Ectodermal cell (in vitro differentiated cells): ENCODE results near the gene DRAP1.

ENCODE experiments used
- H3K27ac ChIP-seq: 2 replicates; pipeline ENCODE4 v1.7.0; 2013; ENCODE audit warnings: mild to moderate bottlenecking, low read depth, low read length; ENCODE audit not compliant: insufficient read depth, poor library complexity, severe bottlenecking
- H3K27me3 ChIP-seq: 2 replicates; pipeline ENCODE4 v1.7.0; 2013; ENCODE audit warnings: mild to moderate bottlenecking, low read length; ENCODE audit not compliant: insufficient read depth, control insufficient read depth, poor library complexity, severe bottlenecking
- H3K36me3 ChIP-seq: one replicate; pipeline ENCODE4 v1.7.0; 2013; ENCODE audit warnings: low read length; ENCODE audit not compliant: control insufficient read depth, insufficient read depth
- H3K4me1 ChIP-seq: one replicate; pipeline ENCODE4 v1.7.0; 2013; ENCODE audit warnings: low read length; ENCODE audit not compliant: control insufficient read depth, insufficient read depth
- H3K4me3 ChIP-seq: 2 replicates; pipeline ENCODE4 v1.7.0; 2013; ENCODE audit warnings: low read depth, low read length, control low read depth; ENCODE audit not compliant: insufficient read depth
- H3K9me3 ChIP-seq: 2 replicates; pipeline ENCODE4 v1.7.0; 2013; ENCODE audit warnings: mild to moderate bottlenecking, low read length, moderate library complexity; ENCODE audit not compliant: control insufficient read depth
- WGBS, 2 experiments: methylation state at CpG; one replicate each; pipeline ENCODE4 v1.1.7; 2013; ENCODE audit warnings: missing lambda C conversion rate in 2 of 2; 5-methylcytosine and 5-hydroxymethylcytosine counted together

The DRAP1 gene

GRCh38 chr11:65931773-65932557 is 12.7 kb downstream of the DRAP1 start:
- Histone ChIP-seq H3K27me3 (no peaks in the 10 kb centered on the region), H3K27ac (no peak overlapping the region)
- WGBS, 2 experiments: 84% methylated on average over 13 of the region's 13 CpGs

GRCh38 chr11:65932558-65932919 is 13.3 kb downstream of the DRAP1 start:
- H3K4me3 ChIP-seq: no peak overlapping the region
- H3K9me3 ChIP-seq: no peaks in the 10 kb centered on the region
- no peaks in the 10 kb centered on the region for H3K27me3 ChIP-seq
- peaks cover 6% of the 10 kb centered on the region for H3K4me1 ChIP-seq
- no peaks in the 10 kb centered on the region for H3K36me3 ChIP-seq
- 57 to 58% methylated on average over 9 of the region's 9 CpGs for WGBS, 2 experiments
- no peak overlapping the region for H3K27ac ChIP-seq

More at GRCh38 chr11:65931773-65932557, 12.7 kb downstream of the DRAP1 start:
- Histone ChIP-seq H3K4me3 (no peak overlapping the region), H3K4me1 (peaks cover 6% of the 10 kb centered on the region), H3K36me3 (no peaks in the 10 kb centered on the region), H3K9me3 (no peaks in the 10 kb centered on the region)

DNA sequence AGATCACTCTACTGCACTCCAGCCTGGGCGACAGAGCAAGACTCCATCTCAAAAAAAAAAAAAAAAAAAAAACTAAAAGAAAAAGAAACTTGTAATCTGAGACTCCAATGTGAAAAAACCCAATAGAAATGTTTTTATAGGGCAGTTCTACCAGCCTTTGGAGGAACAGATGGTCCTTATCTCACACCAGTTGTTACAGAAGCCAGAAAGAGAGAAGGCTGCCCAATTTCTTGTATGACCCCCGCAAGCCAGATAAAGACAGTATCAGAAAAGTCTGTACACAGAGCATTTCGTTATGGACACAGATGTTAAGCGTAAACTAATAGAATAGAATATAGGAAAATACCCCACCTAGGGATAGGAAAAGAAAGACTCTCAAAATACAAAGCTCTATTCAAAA is 14.8 kb downstream of the DRAP1 start:
- H3K36me3 ChIP-seq: no peaks in the 10 kb centered on the region
- WGBS, 2 experiments: 82 to 100% methylated on average over 1 to 2 of the region's 4 CpGs
- no peaks in the 10 kb centered on the region for H3K9me3 ChIP-seq
- H3K4me1 ChIP-seq: peaks cover 6% of the 10 kb centered on the region
- no peaks in the 10 kb centered on the region for H3K27me3 ChIP-seq
- no peak overlapping the region for H3K27ac ChIP-seq
- no peak overlapping the region for H3K4me3 ChIP-seq

DNA sequence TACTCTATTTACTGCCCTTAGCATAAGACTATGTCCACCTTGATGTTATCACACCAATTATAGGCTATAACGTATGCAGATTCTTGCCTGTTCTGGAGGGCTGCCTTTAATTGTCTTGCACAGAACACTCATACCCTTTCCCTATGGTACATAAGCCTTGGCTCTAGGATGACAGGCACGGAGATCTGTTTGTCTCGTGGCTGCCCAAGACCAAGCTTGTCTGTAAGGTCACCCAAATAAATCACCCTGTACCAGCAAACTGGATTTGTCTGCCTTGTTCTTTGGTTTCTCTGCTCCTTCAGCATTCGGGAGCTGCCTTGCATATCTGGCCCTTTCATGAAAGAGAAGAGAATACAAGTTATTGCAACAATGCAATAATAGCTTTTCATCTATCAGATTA is 18.5 kb downstream of the DRAP1 start:
- WGBS, 2 experiments: 74 to 79% methylated on average over 4 of the region's 4 CpGs
- Histone ChIP-seq H3K4me3 (no peak overlapping the region), H3K27me3 (no peaks in the 10 kb centered on the region), H3K4me1 (peaks cover under 1% of the 10 kb centered on the region), H3K27ac (no peak overlapping the region), H3K9me3 (no peaks in the 10 kb centered on the region), H3K36me3 (no peaks in the 10 kb centered on the region)

- H3K4me3 ChIP-seq: no peak overlapping the region
- peaks cover 8% of the 10 kb centered on the region for H3K4me1 ChIP-seq
- H3K36me3 ChIP-seq: no peaks in the 10 kb centered on the region
- WGBS, 2 experiments: 90 to 93% methylated on average over 9 of the region's 9 CpGs
- no peaks in the 10 kb centered on the region for H3K9me3 ChIP-seq
- H3K27ac ChIP-seq: no peak overlapping the region
- no peaks in the 10 kb centered on the region for H3K27me3 ChIP-seq
These were observed 22.6 kb downstream of the DRAP1 start for GRCh38 chr11:65941720-65942310.

GRCh38 chr11:65942531-65942930 is 23.3 kb downstream of the DRAP1 start:
- peaks cover 8% of the 10 kb centered on the region for H3K4me1 ChIP-seq
- H3K4me3 ChIP-seq: no peak overlapping the region
- no peak overlapping the region for H3K27ac ChIP-seq
- H3K36me3 ChIP-seq: no peaks in the 10 kb centered on the region
- H3K27me3 ChIP-seq: no peaks in the 10 kb centered on the region
- WGBS, 2 experiments: 90 to 92% methylated on average over 7 of the region's 7 CpGs
- no peaks in the 10 kb centered on the region for H3K9me3 ChIP-seq

DNA sequence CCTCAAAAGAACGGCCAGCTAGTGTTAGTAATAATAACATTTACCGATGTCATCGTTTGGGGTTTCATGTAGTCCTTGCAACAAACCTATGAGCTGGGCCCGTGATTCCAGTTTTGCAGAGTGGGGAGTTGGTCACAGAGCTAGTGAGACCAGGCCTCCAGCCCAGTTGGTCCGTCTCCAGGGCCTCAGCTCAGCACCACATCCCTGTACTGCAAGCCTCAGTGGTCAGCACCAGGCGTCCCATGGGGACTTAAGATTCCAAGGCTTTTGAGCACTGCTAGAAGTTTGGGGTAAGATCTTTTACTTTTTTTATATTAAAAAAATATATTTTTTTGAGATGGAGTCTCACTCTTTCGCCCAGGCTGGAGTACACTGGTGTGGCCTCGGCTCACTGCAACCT is 25.0 kb downstream of the DRAP1 start:
- no peaks in the 10 kb centered on the region for H3K36me3 ChIP-seq
- no peaks in the 10 kb centered on the region for H3K27me3 ChIP-seq
- peaks cover 8% of the 10 kb centered on the region for H3K4me1 ChIP-seq
- WGBS, 2 experiments: 95 to 96% methylated on average over 7 to 8 of the region's 8 CpGs
- H3K27ac ChIP-seq: no peak overlapping the region
- H3K4me3 ChIP-seq: no peak overlapping the region
- no peaks in the 10 kb centered on the region for H3K9me3 ChIP-seq

DNA sequence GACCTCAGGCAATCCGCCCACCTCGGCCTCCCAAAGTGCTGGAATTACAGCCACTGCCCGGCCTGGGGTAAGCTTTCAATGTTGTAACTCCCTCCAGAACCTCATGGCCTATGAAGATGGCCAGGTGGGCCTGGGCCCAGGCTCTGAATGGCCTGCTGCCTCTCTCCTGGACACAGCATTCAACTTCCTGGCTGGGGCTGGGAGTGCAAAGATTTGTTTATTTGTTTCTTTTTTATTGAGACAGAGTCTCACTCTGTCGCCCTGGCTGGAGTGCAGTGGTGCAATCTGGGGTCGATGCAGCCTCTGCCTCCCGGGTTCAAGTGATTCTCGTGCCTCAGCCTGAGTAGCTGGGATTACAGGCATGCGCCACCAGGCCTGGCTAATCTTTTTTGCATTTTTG is 25.5 kb downstream of the DRAP1 start:
- whole genome bisulfite sequencing, 2 experiments: 91 to 92% methylated on average over 8 of the region's 8 CpGs
- H3K27ac ChIP-seq: peak overlapping the region; percentile 30
- H3K9me3 ChIP-seq: no peaks in the 10 kb centered on the region
- H3K4me1 ChIP-seq: peaks cover 8% of the 10 kb centered on the region
- H3K4me3 ChIP-seq: no peak overlapping the region
- no peaks in the 10 kb centered on the region for H3K27me3 ChIP-seq
- H3K36me3 ChIP-seq: no peaks in the 10 kb centered on the region

DNA sequence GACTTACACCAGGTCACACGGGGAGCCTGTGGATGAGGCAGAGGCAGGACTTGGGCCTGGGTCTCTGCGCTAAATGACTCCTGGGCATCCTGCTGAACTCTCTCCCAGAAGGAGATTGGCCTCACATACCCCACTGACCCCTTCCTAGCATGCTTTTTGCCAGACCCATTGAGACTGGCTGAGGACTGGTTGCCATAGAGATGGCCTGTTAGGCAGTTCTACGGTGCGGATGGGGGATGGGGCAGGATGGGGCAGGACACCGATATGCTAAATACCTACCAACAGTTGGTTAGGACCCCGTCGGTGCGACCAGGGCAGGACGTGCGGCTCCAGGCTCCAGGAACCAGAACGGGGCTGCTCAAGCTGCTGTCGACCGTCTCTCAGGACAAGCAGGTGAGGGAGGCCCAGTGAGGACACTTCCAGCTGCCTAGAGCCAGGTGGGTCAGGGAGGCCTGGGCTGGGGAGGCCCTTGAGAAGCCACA is 26.2 kb downstream of the DRAP1 start, which contains the start of gene TSGA10IP:
TSS of gene TSGA10IP (plus strand) at position 51 of the 482 bp plus-strand sequence. CDS start at position 247, 196 bp downstream.
- Histone ChIP-seq H3K4me1 (peaks cover 8% of the 10 kb centered on the region), H3K9me3 (no peaks in the 10 kb centered on the region), H3K27ac (peak within 1 kb of the TSS; percentile 30), H3K4me3 (peak within 1 kb of the TSS; percentile 24), H3K36me3 (no peaks in the 10 kb centered on the region), H3K27me3 (no peaks in the 10 kb centered on the region)
- 17 to 20% methylated on average over 13 of the region's 13 CpGs for WGBS, 2 experiments

DNA sequence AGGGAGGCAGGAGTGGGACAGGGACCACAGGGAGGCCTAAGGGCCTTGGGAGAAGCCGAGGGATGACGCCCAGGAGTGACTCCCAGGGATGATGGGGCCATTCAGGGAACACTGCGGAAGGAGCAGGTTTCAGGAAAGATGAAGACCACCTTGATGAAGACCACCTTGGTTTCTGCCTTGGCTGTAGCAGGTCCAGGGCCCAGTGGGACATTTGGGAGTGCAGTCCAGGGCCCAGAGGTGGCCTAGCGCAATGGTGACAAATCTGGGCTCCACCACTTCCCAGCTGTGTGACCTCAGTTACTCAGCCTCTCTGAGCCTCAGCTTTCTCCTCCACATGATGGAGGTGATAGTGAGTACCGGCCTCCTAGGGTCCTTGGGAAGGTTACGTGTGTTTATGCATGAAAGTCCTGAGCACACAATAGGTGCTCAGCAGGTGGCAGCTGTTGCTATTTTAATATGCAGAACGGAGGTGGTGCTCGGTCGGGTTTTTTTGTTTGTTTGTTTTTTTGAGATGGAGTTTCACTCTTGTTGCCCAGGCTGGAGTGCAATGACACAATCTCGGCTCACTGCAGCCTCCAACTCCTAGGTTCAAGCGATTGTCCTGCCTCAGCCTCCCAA is 26.8 kb downstream of the DRAP1 start:
- Histone ChIP-seq H3K4me3 (peak overlapping the region; percentile 24), H3K4me1 (peaks cover 8% of the 10 kb centered on the region), H3K27ac (peak overlapping the region; percentile 30), H3K36me3 (no peaks in the 10 kb centered on the region), H3K9me3 (no peaks in the 10 kb centered on the region), H3K27me3 (no peaks in the 10 kb centered on the region)
- WGBS, 2 experiments: 67 to 69% methylated on average over 11 of the region's 11 CpGs
